ENCODE data around the gene TNNI3. TPM values are rescaled to one million over a fixed set of nuclear protein-coding genes. Genes with fewer than 3 reads are reported as not detected.
A peak's percentile ranks its signal among the peaks of the same experiment; 100 is the strongest.
"Not testable (repeated sequence)": the region's sequence is repeated elsewhere in the genome, so short reads cannot be mapped to it uniquely, and the experiment has no call there.

The TNNI3 gene
- total RNA-seq, 2 donors from 2014 or later, result not detected

DNA sequence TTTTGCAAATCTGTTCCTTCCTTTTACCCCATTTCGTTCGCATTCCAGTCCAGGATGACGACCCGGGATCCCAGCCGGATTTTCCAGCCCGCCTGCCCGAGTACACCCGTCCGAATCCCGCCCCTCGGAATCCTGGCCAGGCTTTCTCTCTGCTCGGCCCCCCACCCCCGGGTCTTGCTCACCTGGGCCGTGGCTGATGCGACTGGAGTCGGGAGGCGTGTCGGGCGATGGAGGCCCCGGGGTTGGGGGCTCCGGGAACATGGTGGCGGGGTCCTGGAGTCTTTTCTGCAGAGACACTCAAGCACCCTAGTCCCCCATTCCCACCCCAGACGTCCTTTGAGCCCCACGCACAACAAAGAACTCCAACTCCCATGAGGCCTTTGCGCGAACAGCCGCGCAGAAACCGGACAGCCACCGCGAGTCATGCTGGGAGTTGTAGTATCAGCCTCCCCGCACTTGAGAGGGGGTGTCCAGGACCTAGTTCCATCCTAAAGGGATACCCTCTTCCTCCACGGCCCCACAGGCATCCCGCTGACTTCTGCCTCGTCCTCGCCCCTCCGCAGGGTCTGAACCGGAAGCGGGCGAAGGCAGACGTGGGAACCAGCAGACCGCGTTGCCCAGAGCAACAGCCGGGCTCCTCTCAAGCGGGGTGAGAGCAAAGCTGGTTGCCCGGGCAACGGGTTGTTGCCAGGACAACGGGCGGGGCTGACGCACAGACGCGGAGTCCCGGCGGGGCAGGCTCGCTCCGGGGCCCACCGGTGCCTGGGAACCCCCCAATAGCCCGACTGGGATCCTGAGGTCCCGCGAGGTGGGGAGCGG lies 21.5 kb upstream of the TNNI3 start:
- no peaks in the 10 kb centered on the region for H3K9me3 Mint-ChIP-seq
- H3K27me3 Mint-ChIP-seq, result peaks cover 19% of the 10 kb centered on the region
- no peaks in the 10 kb centered on the region for H3K36me3 Mint-ChIP-seq (ENCODE audit: low read depth)
- peaks cover 5% of the 10 kb centered on the region for H3K4me1 Mint-ChIP-seq
- no peak overlapping the region for H3K27ac Mint-ChIP-seq
- peak; percentile 91 for ATAC-seq (replicated peaks)
- H3K4me3 Mint-ChIP-seq, result peak overlapping the region; percentile 64

DNA sequence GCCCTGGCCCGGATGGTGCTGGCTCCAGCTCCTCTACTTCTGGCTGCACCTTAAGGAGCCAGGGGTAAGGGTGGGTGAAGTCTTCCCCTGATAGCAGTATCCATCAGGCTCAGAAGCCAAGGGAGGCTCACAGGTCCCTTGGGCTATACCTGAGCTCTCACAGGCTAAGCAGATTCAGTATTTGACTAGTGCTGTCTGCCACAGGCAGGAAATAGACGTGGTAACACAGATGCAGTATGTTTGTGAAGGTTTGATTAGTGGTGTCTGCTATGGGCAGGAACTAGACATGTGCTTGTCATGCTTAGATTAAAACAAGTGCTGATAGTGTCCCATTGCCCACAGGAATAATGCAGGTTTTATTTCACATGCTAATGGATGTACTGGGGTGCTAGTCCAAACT lies 18.5 kb upstream of the TNNI3 start:
- no peak overlapping the region for H3K27ac Mint-ChIP-seq
- no peak for ATAC-seq (replicated peaks)
- H3K4me1 Mint-ChIP-seq, result peaks cover 5% of the 10 kb centered on the region
- no peaks in the 10 kb centered on the region for H3K36me3 Mint-ChIP-seq (ENCODE audit: low read depth)
- no peaks in the 10 kb centered on the region for H3K9me3 Mint-ChIP-seq
- H3K4me3 Mint-ChIP-seq, result no peak overlapping the region
- H3K27me3 Mint-ChIP-seq, result peaks cover 32% of the 10 kb centered on the region

DNA sequence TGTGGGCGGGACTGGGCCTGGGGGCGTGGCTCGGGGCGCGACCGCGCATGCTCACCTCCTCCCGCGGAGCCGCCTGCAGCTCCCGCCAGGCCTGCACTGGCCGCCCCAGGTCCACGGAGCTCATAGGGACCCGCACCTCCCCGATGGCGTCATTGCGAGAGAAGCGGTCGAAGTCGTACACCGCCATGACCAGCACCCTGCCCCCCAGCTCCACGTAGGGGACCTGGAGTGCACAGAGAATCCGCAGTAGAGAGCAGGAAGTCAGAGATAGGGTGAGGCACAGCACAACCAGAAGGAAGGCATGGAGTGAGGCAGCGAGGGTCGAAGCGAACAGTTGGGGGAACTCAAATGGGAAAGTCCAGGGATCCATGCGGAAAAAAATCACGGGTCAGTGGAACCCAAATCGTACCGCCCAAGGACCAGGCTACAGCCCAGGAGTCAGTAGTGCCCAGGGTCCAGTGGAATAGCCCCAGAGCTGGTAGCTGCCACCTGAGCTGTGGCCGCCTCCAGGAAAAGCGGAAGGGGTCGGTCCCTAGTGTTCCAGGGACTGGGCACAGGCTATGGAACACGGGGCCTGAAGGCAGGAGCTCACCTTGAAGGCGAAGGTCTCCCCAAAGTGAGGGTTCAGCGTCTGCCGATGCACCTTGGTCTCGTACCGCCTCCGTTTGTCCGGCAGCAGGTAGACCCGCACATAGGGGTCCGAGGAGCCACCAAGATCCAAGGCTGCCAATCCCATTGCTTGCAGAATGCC lies 17.8 kb upstream of the TNNI3 start:
- Mint-ChIP-seq H3K4me3 (no peak overlapping the region), H3K27ac (no peak overlapping the region), H3K9me3 (no peaks in the 10 kb centered on the region), H3K36me3 (ENCODE audit: low read depth) (no peaks in the 10 kb centered on the region), H3K4me1 (peaks cover 5% of the 10 kb centered on the region), H3K27me3 (peaks cover 32% of the 10 kb centered on the region)
- no peak for ATAC-seq (replicated peaks)

DNA sequence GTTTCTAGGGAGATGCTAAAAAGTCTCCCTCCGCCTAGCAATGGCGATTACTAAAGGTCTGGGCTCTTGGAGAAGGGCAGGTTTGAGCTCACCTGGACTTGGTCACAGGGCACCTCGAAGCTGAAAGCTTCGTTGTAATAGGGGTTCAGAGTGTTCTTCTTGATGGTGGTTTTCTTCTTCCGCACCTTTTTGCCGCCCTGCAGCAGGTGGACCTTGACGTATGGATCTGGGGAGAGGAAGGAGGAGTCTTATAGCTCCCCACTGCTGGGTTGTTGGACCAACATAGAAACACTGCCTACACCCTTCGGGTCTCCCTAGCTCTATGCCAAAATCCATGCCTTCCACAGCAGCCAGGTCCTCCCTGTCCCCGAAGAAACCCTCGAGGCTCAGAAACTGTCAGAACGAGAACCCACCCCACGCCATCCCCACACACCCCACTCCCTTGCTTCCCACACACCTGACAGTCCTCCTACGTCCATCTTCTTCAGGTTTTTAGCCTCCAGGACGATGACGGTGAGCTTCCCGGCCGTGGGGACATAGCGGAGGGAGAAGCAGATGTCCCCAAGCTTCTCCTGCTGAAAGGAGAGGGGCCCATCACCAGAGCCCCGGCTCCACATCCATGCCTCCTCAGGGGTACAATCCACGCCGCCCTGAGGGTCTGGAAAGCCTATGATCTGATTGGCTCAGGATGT lies 17.0 kb upstream of the TNNI3 start:
- peak overlapping the region; percentile 52 for H3K4me3 Mint-ChIP-seq
- no peak for ATAC-seq (replicated peaks)
- H3K27me3 Mint-ChIP-seq, result peaks cover 36% of the 10 kb centered on the region
- H3K9me3 Mint-ChIP-seq, result no peaks in the 10 kb centered on the region
- H3K4me1 Mint-ChIP-seq, result peaks cover 1% of the 10 kb centered on the region
- no peak overlapping the region for H3K27ac Mint-ChIP-seq
- no peaks in the 10 kb centered on the region for H3K36me3 Mint-ChIP-seq (ENCODE audit: low read depth)

DNA sequence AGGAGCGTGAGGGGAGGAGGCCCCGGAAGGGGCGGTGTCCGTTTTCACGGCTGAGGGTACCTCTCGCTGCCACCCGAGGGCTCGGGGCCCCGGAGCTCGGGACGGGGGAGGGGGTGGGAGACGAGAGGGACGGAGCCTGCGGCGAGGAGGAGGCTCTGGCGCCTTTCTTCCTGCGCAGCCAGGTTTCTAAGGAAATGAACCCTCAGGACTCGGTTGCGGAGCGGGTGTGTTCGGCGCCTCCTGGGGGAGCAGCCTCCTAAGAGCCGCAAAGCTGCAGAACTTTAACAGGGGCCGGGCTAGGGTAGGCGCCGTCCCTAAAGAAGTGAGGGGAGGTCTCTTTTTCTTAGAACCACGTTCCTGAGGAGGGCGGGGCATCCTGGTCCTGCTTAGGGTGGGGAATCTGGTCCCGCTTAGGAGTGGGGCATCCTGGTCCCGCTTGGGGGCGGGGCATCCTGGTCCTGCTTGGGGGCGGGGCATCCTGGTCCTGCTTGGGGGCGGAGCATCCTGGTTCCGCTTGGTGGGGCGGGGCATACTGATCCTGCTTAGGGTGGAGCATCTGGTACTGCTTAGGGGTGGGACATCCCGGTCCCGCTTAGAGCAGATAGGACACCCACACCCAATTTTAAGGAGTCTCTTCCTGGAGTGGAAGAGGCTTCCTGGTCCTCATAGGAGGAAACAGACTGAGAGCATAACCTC lies 16.3 kb upstream of the TNNI3 start:
- peak; percentile 71 for ATAC-seq (replicated peaks)
- no peaks in the 10 kb centered on the region for H3K4me1 Mint-ChIP-seq
- no peak overlapping the region for H3K27ac Mint-ChIP-seq
- no peaks in the 10 kb centered on the region for H3K36me3 Mint-ChIP-seq (ENCODE audit: low read depth)
- peak overlapping the region; percentile 52 for H3K4me3 Mint-ChIP-seq
- peaks cover 41% of the 10 kb centered on the region for H3K27me3 Mint-ChIP-seq
- no peaks in the 10 kb centered on the region for H3K9me3 Mint-ChIP-seq

DNA sequence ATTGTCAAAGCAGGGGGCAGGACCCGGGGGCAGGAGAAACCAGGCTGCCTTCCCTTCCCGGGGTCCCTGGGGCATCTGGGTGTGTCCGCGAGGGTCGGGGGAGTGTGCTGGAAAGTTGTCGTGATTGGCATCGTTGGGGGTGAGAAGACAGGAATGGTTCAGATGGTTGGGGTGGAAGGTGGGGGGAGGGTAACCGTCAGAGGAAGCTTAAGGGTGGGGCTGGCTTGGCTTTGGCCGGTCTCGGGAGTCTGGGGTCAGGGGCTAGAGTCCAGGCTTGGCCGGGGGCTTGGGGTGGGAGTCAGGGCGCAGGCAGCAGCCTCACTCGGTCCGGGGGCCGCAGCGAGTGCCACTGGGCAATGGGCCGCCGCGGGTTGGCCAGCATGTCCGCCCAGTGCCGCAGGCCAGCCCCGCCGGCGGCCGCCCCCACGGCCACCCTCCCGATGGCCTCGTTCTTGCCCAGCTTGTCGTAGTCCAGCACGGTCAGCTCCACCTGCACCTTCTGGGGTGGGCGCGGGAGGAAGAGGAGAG lies 15.7 kb upstream of the TNNI3 start:
- H3K27ac Mint-ChIP-seq, result no peak overlapping the region
- H3K36me3 Mint-ChIP-seq (ENCODE audit: low read depth), result no peaks in the 10 kb centered on the region
- peaks cover 41% of the 10 kb centered on the region for H3K27me3 Mint-ChIP-seq
- no peaks in the 10 kb centered on the region for H3K9me3 Mint-ChIP-seq
- H3K4me3 Mint-ChIP-seq, result peak overlapping the region; percentile 52
- ATAC-seq (replicated peaks), result no peak
- H3K4me1 Mint-ChIP-seq, result no peaks in the 10 kb centered on the region

DNA sequence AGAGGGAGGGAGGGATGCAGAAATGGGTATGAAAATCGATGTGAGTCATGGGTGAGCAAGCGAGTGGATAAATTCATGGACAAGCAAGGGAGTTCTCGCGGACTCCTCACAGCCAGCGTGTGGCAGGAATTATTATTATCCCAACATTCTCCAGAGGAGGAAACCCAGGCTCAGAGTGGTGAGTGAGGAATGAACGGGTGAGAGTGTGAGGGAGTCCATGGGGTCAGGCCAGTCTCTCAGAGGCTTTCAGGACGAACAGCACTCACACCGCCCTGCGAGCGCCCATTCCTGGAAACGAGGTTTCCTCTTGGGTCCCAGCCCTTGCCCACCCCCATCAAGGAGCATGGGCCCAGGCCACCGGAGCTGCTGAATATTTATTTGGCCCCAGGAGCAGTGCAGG lies 15.2 kb upstream of the TNNI3 start:
- Mint-ChIP-seq H3K9me3 (no peaks in the 10 kb centered on the region), H3K4me3 (peak overlapping the region; percentile 52), H3K4me1 (no peaks in the 10 kb centered on the region), H3K36me3 (ENCODE audit: low read depth) (no peaks in the 10 kb centered on the region), H3K27me3 (peaks cover 39% of the 10 kb centered on the region), H3K27ac (no peak overlapping the region)
- ATAC-seq (replicated peaks), result no peak

DNA sequence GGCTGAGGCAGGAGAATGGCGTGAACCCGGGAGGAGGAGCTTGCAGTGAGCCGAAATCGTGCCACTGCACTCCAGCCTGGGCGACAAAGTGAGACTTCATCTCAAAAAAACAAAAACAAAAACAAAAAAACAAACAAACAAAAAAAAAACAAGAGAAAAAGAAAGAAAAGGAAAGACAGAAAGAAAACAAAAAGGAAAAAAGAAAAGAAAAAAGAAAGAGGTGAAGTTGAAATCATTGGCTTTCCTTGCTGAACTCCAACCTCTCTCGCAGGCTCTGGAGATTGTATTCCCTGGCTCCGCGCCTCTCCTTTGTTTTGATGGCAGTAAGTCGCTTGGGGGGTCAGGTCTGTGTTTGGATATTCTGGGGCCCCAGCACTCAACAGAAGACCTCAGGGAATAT lies 14.8 kb upstream of the TNNI3 start:
- ATAC-seq (replicated peaks); H3K36me3 Mint-ChIP-seq (ENCODE audit: low read depth); H3K4me1 Mint-ChIP-seq; H3K9me3 Mint-ChIP-seq; H3K27ac Mint-ChIP-seq: not testable (repeated sequence)
- Mint-ChIP-seq H3K4me3 (peak overlapping the region; percentile 52), H3K27me3 (peaks cover 41% of the 10 kb centered on the region)

DNA sequence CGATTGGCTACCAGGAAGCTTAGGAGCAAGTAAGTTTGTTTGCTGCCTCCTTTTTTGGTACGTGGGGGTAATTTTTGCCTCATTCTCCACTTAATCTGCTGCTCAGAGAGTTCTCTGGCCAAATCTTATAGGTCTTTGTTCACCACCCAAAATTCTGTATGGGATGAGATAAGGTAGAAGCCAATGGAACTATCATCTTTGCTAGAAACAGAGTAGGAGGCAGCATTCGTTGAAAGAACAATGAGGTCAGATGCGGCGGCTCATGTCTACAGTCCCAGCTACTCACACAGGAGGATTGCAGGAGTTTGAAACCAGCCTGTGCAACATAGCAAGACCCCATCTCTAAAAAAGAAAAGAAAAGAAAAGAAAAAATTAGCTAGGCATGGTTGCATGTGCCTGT lies 13.9 kb upstream of the TNNI3 start:
- no peak overlapping the region for H3K27ac Mint-ChIP-seq

DNA sequence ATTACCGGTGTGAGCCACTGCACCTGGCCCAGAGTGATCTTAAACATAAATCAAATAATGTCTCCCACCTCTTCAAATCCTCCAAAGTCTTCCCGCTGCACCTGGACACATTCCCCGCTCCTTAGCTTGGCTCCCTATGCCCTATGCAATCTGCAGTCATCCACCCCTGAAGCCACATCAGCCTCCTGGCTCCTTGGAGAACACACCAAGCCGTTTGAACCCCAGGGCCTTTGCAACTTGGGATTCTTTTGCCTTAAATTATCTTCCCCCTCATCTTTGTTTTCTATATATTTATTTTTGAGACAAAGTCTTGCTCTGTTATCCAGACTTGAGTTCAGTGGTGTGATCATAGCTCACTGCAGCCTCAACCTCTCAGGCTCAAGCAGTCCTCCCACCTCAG lies 11.6 kb upstream of the TNNI3 start:
- Mint-ChIP-seq H3K4me1 (peaks cover 10% of the 10 kb centered on the region), H3K4me3 (no peak overlapping the region), H3K36me3 (ENCODE audit: low read depth) (peaks cover 10% of the 10 kb centered on the region), H3K9me3 (no peaks in the 10 kb centered on the region), H3K27me3 (peaks cover 55% of the 10 kb centered on the region), H3K27ac (no peak overlapping the region)
- ATAC-seq (replicated peaks), result no peak

More for the DNA sequence above, 13.9 kb upstream of the TNNI3 start:
- Mint-ChIP-seq H3K27me3 (peaks cover 46% of the 10 kb centered on the region), H3K9me3 (no peaks in the 10 kb centered on the region), H3K4me1 (peaks cover 7% of the 10 kb centered on the region), H3K36me3 (ENCODE audit: low read depth) (peaks cover 7% of the 10 kb centered on the region), H3K4me3 (no peak overlapping the region)
- no peak for ATAC-seq (replicated peaks)

DNA sequence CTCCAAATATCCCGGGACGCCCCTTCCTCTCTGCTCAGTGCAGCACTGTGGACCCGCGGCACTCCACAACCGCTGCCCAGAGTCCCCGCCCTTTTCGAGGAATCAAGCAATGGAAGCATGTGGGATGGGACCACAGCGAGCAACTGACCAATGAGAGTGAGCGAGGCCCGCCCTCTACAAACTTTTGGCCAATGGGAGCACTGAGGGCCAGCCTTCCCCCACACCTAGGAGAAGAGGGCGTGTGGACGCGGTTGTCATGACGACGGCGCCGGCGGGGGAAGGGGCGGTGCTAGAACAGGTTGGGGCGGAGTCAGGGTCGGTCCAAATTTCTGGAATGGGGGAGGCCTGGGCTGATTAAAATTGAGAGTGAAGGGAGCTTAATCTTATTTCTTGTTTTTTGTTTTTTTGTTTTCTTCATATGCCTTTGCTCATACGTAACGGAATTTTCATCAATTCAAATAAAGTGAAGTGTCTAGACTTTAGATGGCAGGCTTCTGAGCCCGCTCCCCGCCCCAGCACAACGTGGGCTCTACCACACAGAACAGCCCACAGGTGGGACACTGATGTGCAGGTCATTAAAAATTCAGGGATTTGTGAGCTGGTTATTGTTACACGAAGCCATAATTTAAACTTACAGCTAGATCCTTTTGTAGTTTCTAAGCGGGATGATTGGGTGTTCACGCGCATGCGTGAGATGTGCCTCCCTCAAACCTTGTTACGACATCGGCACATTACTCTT lies 9.2 kb upstream of the TNNI3 start, which contains the start of gene DNAAF3:
TSS of gene DNAAF3 (minus strand) at position 84 of the 739 bp plus-strand sequence. CDS start 200 bp downstream, outside the sequence.
- peak within 1 kb of the TSS; percentile 61 for H3K4me3 Mint-ChIP-seq
- H3K27me3 Mint-ChIP-seq, result peaks cover 46% of the 10 kb centered on the region
- H3K36me3 Mint-ChIP-seq (ENCODE audit: low read depth), result peaks cover 10% of the 10 kb centered on the region
- no peaks in the 10 kb centered on the region for H3K9me3 Mint-ChIP-seq
- peak within 1 kb of the TSS; percentile 5 for H3K27ac Mint-ChIP-seq
- ATAC-seq (replicated peaks), result peak; percentile 97
- H3K4me1 Mint-ChIP-seq, result peaks cover 10% of the 10 kb centered on the region

DNA sequence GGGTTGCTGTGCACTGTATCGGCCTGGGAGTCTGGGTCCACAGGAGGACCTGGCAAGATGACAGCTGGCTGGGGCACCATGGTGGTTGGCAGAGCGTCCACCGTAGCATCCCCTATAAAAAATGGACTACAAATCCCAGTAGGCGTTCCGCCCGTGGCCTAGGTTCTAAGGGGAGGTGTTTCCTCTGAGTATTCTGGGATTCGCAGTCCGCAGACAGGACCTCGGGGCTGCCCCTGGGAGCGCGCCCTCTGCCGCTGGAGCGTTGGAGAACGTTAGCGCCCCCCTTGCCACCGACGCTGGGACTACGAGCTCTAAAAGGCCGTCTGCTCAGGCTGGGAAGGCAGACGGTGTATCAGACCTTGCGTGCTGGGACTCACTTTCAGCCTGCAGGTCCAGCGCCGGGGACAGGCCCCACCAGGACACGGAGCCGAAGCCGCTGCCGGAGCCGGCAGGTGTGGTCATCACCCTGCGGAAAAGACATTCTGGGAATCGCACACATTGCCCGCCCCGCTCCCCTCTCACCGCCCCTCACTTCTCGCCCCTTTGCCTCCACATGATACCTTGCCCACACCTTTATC lies 8.5 kb upstream of the TNNI3 start:
- H3K36me3 Mint-ChIP-seq (ENCODE audit: low read depth), result peaks cover 10% of the 10 kb centered on the region
- H3K27ac Mint-ChIP-seq, result peak overlapping the region; percentile 5

More for the DNA sequence above, 8.5 kb upstream of the TNNI3 start:
- Mint-ChIP-seq H3K9me3 (no peaks in the 10 kb centered on the region), H3K27me3 (peaks cover 41% of the 10 kb centered on the region), H3K4me3 (peak overlapping the region; percentile 61), H3K4me1 (peaks cover 10% of the 10 kb centered on the region)
- ATAC-seq (replicated peaks), result peak; percentile 15
